Hepatic stellate cell (primary cell): Measurements from ENCODE around the gene TSPYL2.

Experiments used
- DNase-seq: peaks from one replicate; pipeline ENCODE4 v3.0.0; 2011; ENCODE audit warnings: low spot score

The TSPYL2 gene

DNA sequence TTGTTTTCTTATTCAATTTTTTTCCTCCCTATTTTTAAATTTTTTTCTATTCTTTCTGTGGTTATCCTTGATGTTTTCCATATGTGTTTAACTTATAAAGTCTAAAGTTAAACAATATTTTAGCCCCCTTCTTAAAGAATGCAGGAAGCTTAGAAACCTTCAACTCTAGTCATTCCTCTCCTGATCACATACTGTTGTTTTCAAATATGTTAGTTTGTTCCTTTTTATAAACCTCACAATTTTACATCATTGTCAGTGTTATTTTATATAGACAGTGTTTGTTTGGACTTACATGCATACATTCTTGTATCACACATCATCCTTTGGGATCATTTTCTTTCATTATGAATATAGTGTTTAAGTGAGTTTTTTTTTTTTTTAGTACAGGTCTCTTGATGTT lies 43.3 kb downstream of the TSPYL2 start:
- no peak for DNase-seq

DNA sequence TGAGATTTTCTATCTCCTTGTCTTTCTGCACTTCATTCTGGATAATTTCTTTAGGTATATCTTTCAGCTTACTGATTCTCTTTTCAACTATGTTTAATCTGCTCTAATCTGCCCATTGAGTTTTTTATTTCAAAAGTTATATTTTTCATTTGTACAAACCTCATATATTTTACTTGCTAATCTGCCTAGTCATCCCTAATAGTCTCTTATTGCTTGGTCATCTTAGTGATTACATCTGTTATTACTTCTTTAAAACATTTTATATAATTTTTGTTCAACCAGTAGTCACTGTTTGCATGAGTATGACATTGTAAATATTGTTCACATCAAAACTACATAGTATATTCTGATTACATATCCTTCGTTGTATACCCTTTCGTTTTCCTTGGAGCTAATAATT lies 44.2 kb downstream of the TSPYL2 start:
- DNase-seq, result no peak

DNA sequence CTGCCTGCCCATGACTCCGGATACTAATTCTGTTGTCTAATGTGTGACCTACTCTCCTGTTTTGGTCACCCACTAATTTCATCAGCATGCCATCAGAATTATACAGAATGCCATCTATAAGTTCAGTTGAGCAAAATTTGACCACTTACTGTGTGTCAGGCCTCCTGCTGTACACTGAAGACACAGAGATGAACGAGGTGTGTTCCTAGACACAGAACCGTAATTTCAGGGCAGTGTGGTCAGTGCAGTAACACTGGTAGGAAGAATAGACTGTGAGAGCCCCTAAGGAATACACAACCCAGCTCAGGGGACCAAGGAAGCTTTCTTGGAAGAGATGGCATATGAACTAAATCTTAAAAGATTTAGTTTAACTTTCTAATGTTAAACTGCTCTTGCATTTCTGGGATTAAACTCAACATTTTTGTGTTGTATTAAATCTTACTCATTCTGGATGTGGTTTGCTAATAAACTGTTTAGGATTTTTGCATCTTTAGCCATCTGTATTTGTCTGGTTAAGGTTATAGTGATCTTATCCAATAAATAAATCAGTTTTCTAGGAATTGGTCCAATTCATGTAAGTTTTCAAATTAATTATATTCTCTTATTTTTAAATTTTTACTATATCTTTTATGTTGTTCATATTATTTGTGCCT lies 46.1 kb downstream of the TSPYL2 start:
- no peak for DNase-seq

DNA sequence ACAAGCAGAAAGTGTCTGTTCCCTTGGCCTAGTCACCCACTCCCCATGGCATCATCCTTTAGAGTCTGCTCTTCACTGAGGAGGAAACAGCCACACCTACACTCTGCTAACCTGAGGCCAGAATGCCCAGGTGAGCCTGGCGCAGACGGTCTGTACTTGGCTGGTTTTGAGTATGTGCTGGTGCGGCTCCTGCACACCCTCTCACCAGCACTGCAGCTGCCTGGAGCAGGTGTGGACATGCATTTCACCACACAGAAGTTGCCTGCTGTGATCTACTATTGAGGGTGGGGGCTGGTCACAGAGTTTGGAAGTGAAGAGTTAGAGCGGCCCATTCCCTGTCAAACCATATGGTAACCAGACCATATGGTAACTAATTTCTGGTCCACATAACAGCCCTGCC lies 51.2 kb downstream of the TSPYL2 start:
- DNase-seq, result no peak

DNA sequence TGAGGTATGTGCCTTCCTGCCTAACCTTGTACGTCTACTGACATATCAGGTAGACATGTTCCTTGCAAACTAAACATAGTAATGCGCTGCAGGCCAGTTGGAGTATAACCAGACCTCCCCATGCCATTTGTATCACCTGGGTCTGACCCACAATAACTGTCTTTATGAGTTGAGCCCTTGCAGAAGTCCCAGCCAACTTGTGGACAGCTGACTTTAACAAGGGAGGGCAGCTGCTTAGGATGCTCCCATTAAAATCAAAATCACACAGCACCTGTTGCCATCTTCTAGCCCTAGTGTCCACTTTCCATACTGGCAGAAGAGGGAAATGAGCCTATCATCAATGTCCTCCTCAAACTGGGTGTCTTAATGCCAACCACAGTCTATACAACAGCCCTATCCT lies 53.4 kb downstream of the TSPYL2 start:
- DNase-seq, result no peak
